Measurements from ENCODE around the gene HAS3. TPM values are rescaled to one million over a fixed set of nuclear protein-coding genes. Genes with fewer than 3 reads are reported as not detected.
A peak's percentile ranks its signal among the peaks of the same experiment; 100 is the strongest.

HAS3 gene
- total RNA-seq, 2 donors from 2014 or later, result 0.11 to 0.28 TPM

DNA sequence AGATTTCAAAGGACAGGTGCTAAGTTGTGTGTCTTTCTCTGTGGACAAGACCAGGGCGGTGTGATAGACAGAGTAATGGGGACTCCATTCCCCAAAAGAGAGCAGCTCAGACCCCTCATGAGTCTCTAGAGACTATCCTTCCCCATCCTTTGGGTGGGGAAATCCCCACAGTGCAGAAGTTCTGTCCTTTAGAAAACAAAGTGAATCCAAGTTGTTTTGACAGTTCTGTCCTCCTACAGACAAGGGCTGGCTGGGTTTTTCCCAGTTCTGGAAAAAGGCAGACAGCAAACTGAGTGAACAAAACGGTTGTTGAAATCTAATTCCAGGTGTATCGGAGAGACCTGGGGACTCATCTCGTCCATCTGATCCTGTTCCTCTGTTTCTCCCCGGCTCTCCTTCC lies 11.0 kb upstream of the HAS3 start:
- TF ChIP-seq CTCF (IDR thresholded peaks at IDR 0.05), result no peak
- Histone ChIP-seq H3K36me3 (no peaks in the 10 kb centered on the region), H3K27ac (no peak overlapping the region), H3K27me3 (no peaks in the 10 kb centered on the region), H3K9me3 (no peaks in the 10 kb centered on the region), H3K4me1 (no peaks in the 10 kb centered on the region), H3K4me3 (no peak overlapping the region)
- DNase-seq (ENCODE audit: low spot score), result no peak

DNA sequence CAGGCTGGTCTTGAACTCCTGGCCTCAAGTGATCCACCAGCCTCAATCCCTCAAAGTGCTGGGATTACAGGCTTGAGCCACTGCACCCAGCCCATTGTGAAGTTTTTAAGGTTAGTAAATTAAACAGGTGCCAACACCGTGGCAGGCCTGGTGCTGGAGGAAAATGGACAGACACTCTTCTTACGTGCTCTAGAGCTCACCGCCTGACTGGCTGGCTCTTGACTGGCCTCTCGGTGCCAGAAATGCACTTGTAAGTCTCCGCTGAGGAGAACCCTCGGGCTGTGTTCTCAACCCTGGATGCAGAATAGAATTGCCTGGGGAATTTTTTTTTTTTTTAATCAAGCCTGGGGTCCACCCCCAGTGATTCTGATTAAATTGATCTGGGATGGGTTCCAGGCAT lies 10.3 kb upstream of the HAS3 start:
- DNase-seq (ENCODE audit: low spot score), result no peak

DNA sequence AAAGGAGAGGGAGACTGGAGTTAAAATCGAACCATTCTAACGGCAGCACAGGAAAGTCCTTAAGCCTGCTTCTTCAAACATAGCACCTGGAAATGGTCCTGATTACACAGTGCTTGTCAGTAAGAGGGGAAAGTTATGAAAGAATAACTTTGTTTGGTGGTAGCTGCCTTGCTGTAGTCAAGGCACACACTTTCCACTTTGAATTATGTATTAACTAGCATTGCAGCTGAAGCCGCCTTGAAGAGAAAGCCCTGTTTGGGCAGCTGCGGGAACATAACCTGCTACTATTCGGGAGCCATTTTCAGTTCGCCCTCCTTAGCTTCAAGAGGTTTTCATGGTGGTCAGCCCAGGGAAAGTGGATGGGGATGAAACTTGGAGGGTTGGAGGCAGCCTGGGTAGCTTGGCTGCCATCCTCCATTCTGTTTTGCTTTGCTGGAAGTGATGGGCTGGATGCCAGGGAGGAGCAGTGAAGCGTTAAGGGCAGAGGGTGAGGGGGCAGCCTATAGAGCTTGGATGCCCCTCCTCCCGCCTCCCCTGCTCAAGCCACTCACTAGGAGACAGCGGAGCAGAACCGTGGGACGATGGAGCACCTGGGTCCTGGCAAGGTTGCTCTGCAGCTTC lies 5.3 kb upstream of the HAS3 start:
- no peaks in the 10 kb centered on the region for H3K9me3 ChIP-seq
- H3K4me3 ChIP-seq, result no peak overlapping the region
- no peak for DNase-seq (ENCODE audit: low spot score)
- H3K27me3 ChIP-seq, result no peaks in the 10 kb centered on the region
- TF ChIP-seq CTCF (IDR thresholded peaks at IDR 0.05), result no peak
- no peak overlapping the region for H3K27ac ChIP-seq
- peaks cover 0 to 2% of the 10 kb centered on the region in 2 donors for H3K4me1 ChIP-seq
- H3K36me3 ChIP-seq, result no peaks in the 10 kb centered on the region

More for the DNA sequence above, 10.3 kb upstream of the HAS3 start:
- no peaks in the 10 kb centered on the region for H3K4me1 ChIP-seq
- H3K4me3 ChIP-seq, result no peak overlapping the region
- no peaks in the 10 kb centered on the region for H3K36me3 ChIP-seq
- no peak for TF ChIP-seq CTCF (IDR thresholded peaks at IDR 0.05)
- no peaks in the 10 kb centered on the region for H3K27me3 ChIP-seq
- H3K9me3 ChIP-seq, result no peaks in the 10 kb centered on the region
- H3K27ac ChIP-seq, result no peak overlapping the region

GRCh38 chr16:69106491-69107315 lies 1.2 kb downstream of the HAS3 start:
- H3K27me3 ChIP-seq, result no peaks in the 10 kb centered on the region
- no peak for DNase-seq (ENCODE audit: low spot score)
- no peaks in the 10 kb centered on the region for H3K36me3 ChIP-seq
- no peak overlapping the region for H3K27ac ChIP-seq
- no peak for TF ChIP-seq CTCF (IDR thresholded peaks at IDR 0.05)
- H3K4me1 ChIP-seq, result peaks cover 0 to 30% of the 10 kb centered on the region in 2 donors
- H3K4me3 ChIP-seq, result peak overlapping the region; percentile 39 to 61
- no peaks in the 10 kb centered on the region for H3K9me3 ChIP-seq

GRCh38 chr16:69107316-69107962 lies 2.0 kb downstream of the HAS3 start:
- Histone ChIP-seq H3K27me3 (no peaks in the 10 kb centered on the region), H3K9me3 (no peaks in the 10 kb centered on the region), H3K4me3 (peak overlapping the region; percentile 39 to 61), H3K4me1 (peaks cover 0 to 31% of the 10 kb centered on the region in 2 donors), H3K36me3 (no peaks in the 10 kb centered on the region), H3K27ac (no peak overlapping the region)
- no peak for DNase-seq (ENCODE audit: low spot score)
- TF ChIP-seq CTCF (IDR thresholded peaks at IDR 0.05), result no peak

Measured in right atrium auricular region (tissue), 2 donors.